ENCODE measurements around the gene CDKL2.
"Not testable (repeated sequence)": the region's sequence is repeated elsewhere in the genome, so short reads cannot be mapped to it uniquely, and the experiment has no call there.

CDKL2 gene

GRCh38 chr4:75673027-75673958, 43.0 kb upstream of the CDKL2 start, which contains the start of gene G3BP2:
Gene G3BP2, minus strand, starts transcription at chr4:75673411. Its CDS starts 11,386 bp downstream, at chr4:75662025.
- CTCF ChIA-PET: interaction anchor here (6.5 kb wide), 1 partner anchor 50 kb away, joined by 35 read pairs; the partner anchor contains the start of gene USO1
- DNase-seq (ENCODE audit: low read depth, low spot score): peak; percentile 82
- POLR2A ChIA-PET: interaction anchor here (1.4 to 1.8 kb wide), 2 partner anchors 50 to 52 kb away, joined by 6 to 7 read pairs; partner anchors contain the start of gene USO1
- TF ChIP-seq CTCF (IDR thresholded peaks at IDR 0.05; ENCODE audit: insufficient read depth, low read length, missing control alignments): no peak
- peak within 1 kb of the TSS; percentile 90 for H3K4me3 ChIP-seq (ENCODE audit: low read depth, low read length)

- ChIA-PET POLR2A (interaction anchor here (1.4 to 1.8 kb wide), 2 partner anchors 51 to 53 kb away, joined by 6 to 7 read pairs; partner anchors contain the start of gene USO1), CTCF (interaction anchor here (1.2 to 6.5 kb wide), 2 partner anchors 19 to 51 kb away, joined by 3 to 35 read pairs; partner anchors contain the start of gene USO1)
- DNase-seq (ENCODE audit: low read depth, low spot score): no peak
- TF ChIP-seq CTCF (IDR thresholded peaks at IDR 0.05; ENCODE audit: insufficient read depth, low read length, missing control alignments): no peak
- H3K4me3 ChIP-seq (ENCODE audit: low read depth, low read length): peak overlapping the region; percentile 90
Measured at GRCh38 chr4:75672461-75673026, 42.2 kb upstream of the CDKL2 start.

DNA sequence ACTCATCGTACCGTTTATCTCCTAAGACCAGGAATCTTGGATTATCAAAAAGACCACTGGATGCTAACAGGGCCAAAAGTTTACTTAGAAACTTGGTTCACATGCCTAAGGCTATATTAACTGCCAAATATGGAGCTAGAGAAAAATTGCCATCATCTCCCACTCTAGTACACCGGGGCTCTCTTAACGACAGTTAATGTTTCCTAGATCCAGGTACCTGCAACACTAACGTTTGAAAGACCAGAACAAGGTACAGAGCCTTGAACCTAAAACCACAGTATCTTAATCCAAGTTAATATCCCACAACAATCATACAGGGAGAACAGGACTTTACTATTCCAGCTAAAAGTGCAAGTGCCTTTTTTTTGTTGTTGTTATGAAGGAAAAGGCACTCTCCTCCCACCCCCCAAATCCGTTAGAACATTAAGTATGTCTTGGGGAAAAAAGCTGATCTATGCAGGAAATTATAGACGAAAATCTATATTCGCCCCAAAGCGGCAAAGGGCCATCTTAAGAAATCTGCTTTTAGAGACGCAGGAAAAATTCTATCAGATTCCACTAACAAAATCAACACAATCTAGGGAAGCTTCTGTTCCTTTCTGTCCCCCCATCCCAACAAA, 41.6 kb upstream of the CDKL2 start:
- POLR2A ChIA-PET: interaction anchor here (1.0 to 1.4 kb wide), 2 partner anchors 52 to 53 kb away, joined by 4 to 6 read pairs; partner anchors contain the start of gene USO1
- no peak for DNase-seq (ENCODE audit: low read depth, low spot score)
- CTCF ChIA-PET: interaction anchor here (1.2 to 6.5 kb wide), 3 partner anchors 19 to 176 kb away, joined by 3 to 35 read pairs (median 4); partner anchors contain the start of gene USO1
- TF ChIP-seq CTCF (IDR thresholded peaks at IDR 0.05; ENCODE audit: insufficient read depth, low read length, missing control alignments): no peak
- H3K4me3 ChIP-seq (ENCODE audit: low read depth, low read length): peak overlapping the region; percentile 90

GRCh38 chr4:75668596-75668995, 38.3 kb upstream of the CDKL2 start:
- DNase-seq (ENCODE audit: low read depth, low spot score): no peak
- ChIA-PET POLR2A (no interaction called here), CTCF (interaction anchor here (1.2 kb wide), 1 partner anchor 15 kb away, joined by 4 read pairs; no protein-coding TSS in a partner anchor)
- no peak for TF ChIP-seq CTCF (IDR thresholded peaks at IDR 0.05; ENCODE audit: insufficient read depth, low read length, missing control alignments)
- H3K4me3 ChIP-seq (ENCODE audit: low read depth, low read length): no peak overlapping the region

GRCh38 chr4:75667636-75668035, 37.3 kb upstream of the CDKL2 start:
- H3K4me3 ChIP-seq (ENCODE audit: low read depth, low read length); CTCF ChIA-PET; DNase-seq (ENCODE audit: low read depth, low spot score); POLR2A ChIA-PET: not testable (repeated sequence)

- TF ChIP-seq CTCF (IDR thresholded peaks at IDR 0.05; ENCODE audit: insufficient read depth, low read length, missing control alignments): no peak
- ChIA-PET CTCF (no interaction called here), POLR2A (no interaction called here)
- H3K4me3 ChIP-seq (ENCODE audit: low read depth, low read length): no peak overlapping the region
- no peak for DNase-seq (ENCODE audit: low read depth, low spot score)
Measured at GRCh38 chr4:75666299-75666698, 36.0 kb upstream of the CDKL2 start.

GRCh38 chr4:75664604-75665003, 34.3 kb upstream of the CDKL2 start:
- H3K4me3 ChIP-seq (ENCODE audit: low read depth, low read length); POLR2A ChIA-PET; DNase-seq (ENCODE audit: low read depth, low spot score): not testable (repeated sequence)
- CTCF ChIA-PET: interaction anchor here (1.0 to 1.1 kb wide), 2 partner anchors 9 to 183 kb away, joined by 3 to 4 read pairs; no protein-coding TSS in a partner anchor

Measured in AG04449 (cell line).